B cell (primary cell): ENCODE data around the gene HOXB6. TPM values are rescaled to one million over a fixed set of nuclear protein-coding genes. Genes with fewer than 3 reads are reported as not detected.

Source experiments
- ATAC-seq: fragments of 200-7000 bp; cut with Tn5 transposase; one replicate; pipeline ENCODE4 v1.10.0; 2021; ENCODE audit warnings: low read depth, mild to moderate bottlenecking, moderate number of reproducible peaks, moderate library complexity
- CTCF ChIA-PET: fragments of 350-600 bp; sonication (Branson Sonifier 250); formaldehyde crosslinking; loops from one replicate; lab custom pipeline; 2021; ENCODE audit warnings: antibody characterized with exemption, inconsistent platforms; lab: Charles Lee
- POLR2A ChIA-PET: fragments of 350-600 bp; sonication (Branson Sonifier 250); formaldehyde crosslinking; loops from one replicate; lab custom pipeline; 2021; ENCODE audit warnings: antibody characterized with exemption; lab: Charles Lee
- DNase-seq: peaks from one replicate; pipeline ENCODE4 v3.0.0; 2013
- H2AFZ ChIP-seq: 2 replicates; pipeline ENCODE4 v1.6.1; 2012; ENCODE audit warnings: mild to moderate bottlenecking, low read depth, low read length; ENCODE audit not compliant: insufficient read depth, poor library complexity, severe bottlenecking
- H3K27ac ChIP-seq, 2 donors: 1 replicate in 1 of 2; 2 replicates in 1 of 2; pipeline ENCODE4 v1.5.1; 2012 to 2013; ENCODE audit warnings: low read length in 2 of 2, mild to moderate bottlenecking in 2 of 2, moderate library complexity in 1 of 2
- H3K27me3 ChIP-seq, 4 experiments: fragments of 200-600 bp in 1 of 4; sonication (generic) in 1 of 4; replicated peaks in 1 of 4; 1 replicate in 2 of 4; 2 replicates in 2 of 4; pipeline versions ENCODE4 v1.6.1 to v1.7.0; 2013 to 2016; ENCODE audit warnings: low read length in 3 of 4, mild to moderate bottlenecking in 2 of 4, mixed read lengths in 1 of 4, moderate library complexity in 1 of 4; ENCODE audit not compliant: insufficient read depth in 4 of 4, control insufficient read depth in 3 of 4; ENCODE audit errors: control extremely low read depth in 1 of 4
- H3K36me3 ChIP-seq, 2 experiments: replicated peaks in 1 of 2; 1 replicate in 1 of 2; 2 replicates in 1 of 2; pipeline versions ENCODE4 v1.6.1 to v1.7.1; 2013; ENCODE audit warnings: low read length in 1 of 2; ENCODE audit not compliant: insufficient read depth in 2 of 2, control insufficient read depth in 1 of 2; ENCODE audit errors: control extremely low read depth in 1 of 2, extremely low read depth in 1 of 2
- H3K4me1 ChIP-seq, 2 donors: fragments of 200-600 bp in 1 of 2; sonication (generic) in 1 of 2; 1 replicate in 1 of 2; 2 replicates in 1 of 2; pipeline versions ENCODE4 v1.5.1 to v1.6.1; 2013 to 2017; ENCODE audit warnings: low read length in 2 of 2; ENCODE audit not compliant: control insufficient read depth in 2 of 2, insufficient read depth in 2 of 2
- H3K4me2 ChIP-seq: replicated peaks from 2 replicates; pipeline ENCODE3; 2012; ENCODE audit warnings: mild to moderate bottlenecking, low read depth, low read length; ENCODE audit not compliant: poor library complexity, severe bottlenecking
- H3K4me3 ChIP-seq, 5 experiments: fragments of 200-600 bp in 1 of 5; sonication (generic) in 1 of 5; 1 replicate in 3 of 5; 2 replicates in 2 of 5; pipeline versions ENCODE4 v1.5.1 to v1.7.0; 2011 to 2016; ENCODE audit warnings: low read length in 4 of 5, mild to moderate bottlenecking in 4 of 5, low read depth in 2 of 5, control low read depth in 1 of 5, moderate library complexity in 1 of 5; ENCODE audit not compliant: insufficient read depth in 1 of 5; ENCODE audit errors: control extremely low read depth in 1 of 5, extremely low read depth in 1 of 5
- H3K79me2 ChIP-seq: fragments of 200-600 bp; sonication (generic); one replicate; pipeline ENCODE4 v1.6.0; 2016; ENCODE audit warnings: low read length; ENCODE audit not compliant: control insufficient read depth, insufficient read depth
- H3K9ac ChIP-seq: fragments of 200-600 bp; sonication (generic); 2 replicates; pipeline ENCODE4 v1.6.1; 2017; ENCODE audit warnings: mild to moderate bottlenecking, low read length, moderate library complexity
- H3K9me3 ChIP-seq, 3 donors: one replicate each; pipeline versions ENCODE4 v1.6.1 to v1.7.1; 2013; ENCODE audit warnings: low read length in 2 of 3; ENCODE audit not compliant: control insufficient read depth in 2 of 3, insufficient read depth in 1 of 3; ENCODE audit errors: control extremely low read depth in 1 of 3
- H4K20me1 ChIP-seq: 2 replicates; pipeline ENCODE4 v1.6.0; 2012; ENCODE audit warnings: mild to moderate bottlenecking, low read length; ENCODE audit not compliant: insufficient read depth, control insufficient read depth, poor library complexity, severe bottlenecking
- H3K27ac Mint-ChIP-seq: one replicate; pipeline ENCODE4 v1.8.0; 2021; ENCODE audit warnings: mixed read lengths
- H3K27me3 Mint-ChIP-seq: one replicate; pipeline ENCODE4 v1.8.0; 2021; ENCODE audit warnings: mixed read lengths
- H3K4me1 Mint-ChIP-seq: one replicate; pipeline ENCODE4 v1.8.0; 2021; ENCODE audit warnings: mixed read lengths
- H3K4me3 Mint-ChIP-seq: one replicate; pipeline ENCODE4 v1.8.0; 2021; ENCODE audit warnings: mixed read lengths
- H3K9me3 Mint-ChIP-seq: one replicate; pipeline ENCODE4 v1.8.0; 2022; ENCODE audit warnings: mixed read lengths; ENCODE audit not compliant: insufficient read depth
- EZH2 ChIP-seq: IDR thresholded peaks from 2 replicates; pipeline ENCODE4 v1.6.1; 2012; ENCODE audit warnings: borderline replicate concordance, low read depth, mild to moderate bottlenecking, moderate library complexity, low read length; ENCODE audit not compliant: insufficient read depth, poor library complexity, severe bottlenecking
- WGBS: methylation state at CpG from one replicate; pipeline ENCODE4 v1.1.5; 2013; ENCODE audit warnings: missing lambda C conversion rate; ENCODE audit not compliant: insufficient coverage; 5-methylcytosine and 5-hydroxymethylcytosine counted together
- intact Hi-C: fragments of 100-400 bp; cut with micrococcal nuclease; formaldehyde crosslinking; loops from one replicate; pipeline ENCODE4 v1.10.0; 2022
- polyA plus RNA-seq: library from polyadenylated mRNA; depleted of rRNA; stranded (reverse); fragments of >200 nt; gene quantifications from 2 replicates; pipeline ENCODE4 v1.2.3, GENCODE V29; 2012
- total RNA-seq, 2 donors: library from RNA; stranded (reverse); fragments of 120-200 nt in 1 of 2; gene quantifications; 1 replicate in 1 of 2; 2 replicates in 1 of 2; pipeline versions ENCODE4 v1.2.3 to v1.2.4, GENCODE V29; 2013 to 2022
- TF ChIP-seq, protein P1 (sequence below): fragments of 200-600 bp; IDR thresholded peaks from one replicate; pipeline ENCODE4 v1.8.0; 2022; ENCODE audit warnings: antibody characterized with exemption, mild to moderate bottlenecking

Gene HOXB6
- total and polyA plus RNA-seq, 2 donors (not counting 1 experiment from before 2014, with no cell fraction given), result 0.10 TPM; not detected in 1

DNA sequence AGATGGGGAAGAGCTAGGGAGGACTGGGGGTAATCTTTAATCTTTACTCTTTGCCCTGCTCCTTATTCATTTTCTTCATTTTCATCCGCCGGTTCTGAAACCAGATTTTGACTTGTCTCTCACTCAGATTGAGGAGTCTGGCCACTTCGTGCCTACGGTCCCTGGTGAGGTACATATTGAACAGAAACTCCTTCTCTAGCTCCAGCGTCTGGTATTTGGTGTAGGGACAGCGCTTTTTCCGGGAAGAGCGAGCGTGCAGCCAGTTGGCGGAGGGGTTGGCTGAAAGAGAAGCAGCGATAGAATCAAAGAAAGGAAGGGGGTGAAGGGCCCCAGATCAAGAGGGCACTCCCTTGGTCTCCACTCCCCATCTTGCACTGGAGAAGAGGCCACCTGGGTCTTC, 18.1 kb upstream of the HOXB6 start:
- no peaks in the 10 kb centered on the region for H4K20me1 ChIP-seq
- H3K79me2 ChIP-seq, result no peaks in the 10 kb centered on the region
- H3K4me1 ChIP-seq, result peaks cover 39 to 43% of the 10 kb centered on the region in 2 donors
- peaks cover 0 to 96% (median 63%) of the 10 kb centered on the region in 4 experiments for H3K27me3 ChIP-seq
- TF ChIP-seq EZH2, result no peak
- TF ChIP-seq, protein P1, sequence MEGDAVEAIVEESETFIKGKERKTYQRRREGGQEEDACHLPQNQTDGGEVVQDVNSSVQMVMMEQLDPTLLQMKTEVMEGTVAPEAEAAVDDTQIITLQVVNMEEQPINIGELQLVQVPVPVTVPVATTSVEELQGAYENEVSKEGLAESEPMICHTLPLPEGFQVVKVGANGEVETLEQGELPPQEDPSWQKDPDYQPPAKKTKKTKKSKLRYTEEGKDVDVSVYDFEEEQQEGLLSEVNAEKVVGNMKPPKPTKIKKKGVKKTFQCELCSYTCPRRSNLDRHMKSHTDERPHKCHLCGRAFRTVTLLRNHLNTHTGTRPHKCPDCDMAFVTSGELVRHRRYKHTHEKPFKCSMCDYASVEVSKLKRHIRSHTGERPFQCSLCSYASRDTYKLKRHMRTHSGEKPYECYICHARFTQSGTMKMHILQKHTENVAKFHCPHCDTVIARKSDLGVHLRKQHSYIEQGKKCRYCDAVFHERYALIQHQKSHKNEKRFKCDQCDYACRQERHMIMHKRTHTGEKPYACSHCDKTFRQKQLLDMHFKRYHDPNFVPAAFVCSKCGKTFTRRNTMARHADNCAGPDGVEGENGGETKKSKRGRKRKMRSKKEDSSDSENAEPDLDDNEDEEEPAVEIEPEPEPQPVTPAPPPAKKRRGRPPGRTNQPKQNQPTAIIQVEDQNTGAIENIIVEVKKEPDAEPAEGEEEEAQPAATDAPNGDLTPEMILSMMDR, result no peak
- Mint-ChIP-seq H3K4me3 (no peak overlapping the region), H3K27me3 (peaks cover 74% of the 10 kb centered on the region), H3K9me3 (no peaks in the 10 kb centered on the region), H3K27ac (no peak overlapping the region), H3K4me1 (peaks cover 27% of the 10 kb centered on the region)
- H2AFZ ChIP-seq, result no peak overlapping the region
- H3K4me2 ChIP-seq, result no peak overlapping the region
- ChIA-PET CTCF (interaction anchor here (1.0 to 2.7 kb wide), 7 partner anchors 10 to 548 kb away, joined by 3 to 11 read pairs (median 6); no protein-coding TSS in a partner anchor), POLR2A (no interaction called here)
- no peak overlapping the region for H3K9ac ChIP-seq
- ATAC-seq, result no peak
- no peaks in the 10 kb centered on the region for H3K36me3 ChIP-seq
- 83% methylated on average over 3 of the region's 11 CpGs for WGBS
- intact Hi-C loops, result no loop called here
- peaks cover 0 to 11% (median 0%) of the 10 kb centered on the region in 3 donors for H3K9me3 ChIP-seq
- no peak for DNase-seq
- no peak overlapping the region for H3K4me3 ChIP-seq
- no peak overlapping the region for H3K27ac ChIP-seq
